Gastrocnemius medialis (tissue), 4 donors: ENCODE measurements around the gene SCARF2.

Source experiments
- CTCF ChIP-seq, 5 experiments: fragments of 450-650 bp in 3 of 5; fragments of 200-600 bp in 2 of 5; sonication (generic) in 2 of 5; IDR thresholded peaks in 4 of 5; conservative IDR thresholded peaks in 1 of 5; 1 replicate in 4 of 5; 2 replicates in 1 of 5; pipeline ENCODE4 v1.5.1; 2016 to 2019; ENCODE audit warnings: antibody characterized with exemption in 5 of 5, mild to moderate bottlenecking in 3 of 5, moderate library complexity in 3 of 5
- POLR2A ChIP-seq, 2 donors: fragments of 450-650 bp; IDR thresholded peaks; one replicate each; pipeline ENCODE4 v1.6.1; 2017; ENCODE audit warnings: antibody characterized with exemption in 2 of 2, mild to moderate bottlenecking in 2 of 2, moderate library complexity in 2 of 2

DNA sequence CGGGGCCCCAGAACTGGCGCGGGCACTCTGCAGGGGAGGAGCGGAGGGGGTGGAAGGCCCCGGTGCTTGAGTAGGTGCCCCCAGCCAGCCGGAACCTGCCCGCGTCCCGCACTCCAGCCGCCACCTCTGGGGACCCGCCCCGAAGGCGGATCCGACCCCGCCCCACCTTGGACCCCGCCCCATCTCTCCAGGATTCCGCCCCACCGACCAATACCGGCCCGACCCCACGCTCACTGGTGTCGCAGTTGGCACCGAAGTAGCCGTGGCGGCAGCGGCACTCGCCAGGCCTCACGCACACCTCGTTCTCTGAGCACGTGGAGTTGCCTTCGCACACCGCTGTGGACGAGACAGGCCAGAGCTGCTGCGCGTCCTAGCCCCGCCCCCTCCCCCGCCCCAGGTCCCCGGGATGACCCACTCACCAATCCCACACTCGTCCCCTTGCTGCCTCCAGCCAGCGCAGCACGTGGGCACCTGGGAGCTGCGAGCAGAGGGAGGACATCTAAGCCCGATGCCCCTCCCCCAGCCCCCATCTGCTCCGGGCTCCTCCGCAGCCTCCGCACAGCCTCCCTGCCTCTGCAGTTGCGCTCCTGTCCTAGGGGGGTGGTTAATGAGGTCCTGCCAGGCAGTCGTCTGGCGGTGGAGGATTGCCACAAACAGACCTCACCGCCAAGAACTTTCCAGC, 6.0 kb downstream of the SCARF2 start:
- TF ChIP-seq CTCF (IDR thresholded peaks at IDR 0.05 in 4 of 5, conservative IDR thresholded peaks at IDR 0.05 in 1 of 5) (no peak), POLR2A (IDR thresholded peaks at IDR 0.05) (no peak)
